Heart right ventricle (tissue), 16 donors: ENCODE results near the gene HOXB6. TPM values are rescaled to one million over a fixed set of nuclear protein-coding genes. Genes with fewer than 3 reads are reported as not detected.

Experiments used
- ATAC-seq, 8 donors: fragments of 200-7000 bp; cut with Tn5 transposase; one replicate each; pipeline ENCODE4 v1.9.1; 2020; ENCODE audit warnings: mild to moderate bottlenecking in 8 of 8, moderate library complexity in 8 of 8, moderate number of reproducible peaks in 1 of 8
- DNase-seq, 2 donors: peaks; one replicate each; pipeline ENCODE4 v3.0.0-alpha.2; 2020
- H3K27ac ChIP-seq, 10 donors: fragments of 200-600 bp; sonication (generic) in 2 of 10; one replicate each; pipeline versions ENCODE4 v1.5.0 to v1.8.0; 2020 to 2022; ENCODE audit warnings: mild to moderate bottlenecking in 3 of 10
- H3K27me3 ChIP-seq, 7 donors: fragments of 200-600 bp; one replicate each; pipeline ENCODE4 v1.8.0; 2021 to 2022; ENCODE audit warnings: mild to moderate bottlenecking in 2 of 7
- H3K36me3 ChIP-seq, 9 donors: fragments of 200-600 bp; sonication (generic) in 1 of 9; one replicate each; pipeline versions ENCODE4 v1.5.0 to v1.8.0; 2020 to 2022; ENCODE audit warnings: mild to moderate bottlenecking in 2 of 9
- H3K4me1 ChIP-seq, 9 donors: fragments of 200-600 bp; sonication (generic) in 1 of 9; one replicate each; pipeline versions ENCODE4 v1.5.0 to v1.8.0; 2020 to 2022; ENCODE audit warnings: mild to moderate bottlenecking in 4 of 9
- H3K4me3 ChIP-seq, 10 donors: fragments of 200-600 bp; sonication (generic) in 2 of 10; one replicate each; pipeline versions ENCODE4 v1.5.0 to v1.8.0; 2020 to 2022; ENCODE audit warnings: mild to moderate bottlenecking in 7 of 10, moderate library complexity in 2 of 10
- H3K9me3 ChIP-seq, 11 donors: fragments of 200-600 bp in 10 of 11; sonication (generic) in 2 of 11; one replicate each; pipeline versions ENCODE4 v1.5.0 to v1.8.0; 2013 to 2022; ENCODE audit warnings: mild to moderate bottlenecking in 2 of 11, control low read depth in 1 of 11, moderate library complexity in 1 of 11
- WGBS, 2 donors: extraction: QIAGEN DNeasy Blood & Tissue Kit; methylation state at CpG; one replicate each; pipeline ENCODE4 v1.1.7; 2013; ENCODE audit warnings: inconsistent platforms in 1 of 2; 5-methylcytosine and 5-hydroxymethylcytosine counted together
- intact Hi-C, 10 donors: fragments of 100-400 bp; cut with DNase I; formaldehyde crosslinking; loops; one replicate each; pipeline versions ENCODE4 v1.11.1 to v1.14.2; 2022
- polyA plus RNA-seq, 2 donors: library from polyadenylated mRNA; stranded (reverse); fragments of 200-250 nt; gene quantifications; one replicate each; pipeline ENCODE4 v1.2.3, GENCODE V29; 2013
- total RNA-seq, 10 donors: library from RNA; stranded (reverse); fragmentation: NEBNext Ultra II Directional in 3 of 10; extraction: Animal tissue kit (Norgen Biotek cat#: 25700) in 3 of 10; gene quantifications; one replicate each; pipeline versions ENCODE4 v1.2.1 to v1.2.4, GENCODE V29; 2021 to 2023
- TF ChIP-seq, protein P1 (sequence below), 9 donors: fragments of 200-600 bp; sonication (generic) in 2 of 9; IDR thresholded peaks; one replicate each; pipeline versions ENCODE4 v1.5.0 to v1.8.0; 2021 to 2022; ENCODE audit warnings: antibody characterized with exemption in 9 of 9, mild to moderate bottlenecking in 5 of 9, moderate library complexity in 1 of 9
- donor health status: Arrhythmogenic right ventricular cardiomyopathy.
- donor health status: ischemic (EF 13 %, LVEDD 7.1; RV severe dilation, severe dysfunction).
- donor health status: healthy with polysubstance abuse.
- donor health status: DM: no; HTN: yes; CAD: no.
- donor health status: DM: no; HTN: no; CAD: no.
- donor health status: ischemic (EF 25% LVEDD 6.9; RV normal size, moderate dysfunction).
- donor health status: ischemic (EF 25% LVEDD 5.7; RV mildly dilated, moderate dysfunction).
- donor health status: healthy.
- donor health status: DM: yes; HTN: yes; CAD: no.
- donor health status: Ischemic cardiomyopathy.
- donor health status: ischemic (EF 35%, LVEDD 5.7; RV mildly dilated, moderate dysfunction).
- donor health status: nonischemic (EF 11% LVEDD 7.7; RV severe dilation, severe dysfunction).
- donor health status: DM: yes; HTN: yes; CAD: no.
- donor health status: PGD.
- donor health status: ischemic (EF 29% LVEDD 5.4; RV normal size, mild dysfunction).
- donor health status: nonischemic (EF 23%, LVEDD 6.1; RV moderate dilation, normal function).

The HOXB6 gene
- total and polyA plus RNA-seq, 12 donors = 0.14 to 1.2 (median 0.41) TPM; not detected in 2

DNA sequence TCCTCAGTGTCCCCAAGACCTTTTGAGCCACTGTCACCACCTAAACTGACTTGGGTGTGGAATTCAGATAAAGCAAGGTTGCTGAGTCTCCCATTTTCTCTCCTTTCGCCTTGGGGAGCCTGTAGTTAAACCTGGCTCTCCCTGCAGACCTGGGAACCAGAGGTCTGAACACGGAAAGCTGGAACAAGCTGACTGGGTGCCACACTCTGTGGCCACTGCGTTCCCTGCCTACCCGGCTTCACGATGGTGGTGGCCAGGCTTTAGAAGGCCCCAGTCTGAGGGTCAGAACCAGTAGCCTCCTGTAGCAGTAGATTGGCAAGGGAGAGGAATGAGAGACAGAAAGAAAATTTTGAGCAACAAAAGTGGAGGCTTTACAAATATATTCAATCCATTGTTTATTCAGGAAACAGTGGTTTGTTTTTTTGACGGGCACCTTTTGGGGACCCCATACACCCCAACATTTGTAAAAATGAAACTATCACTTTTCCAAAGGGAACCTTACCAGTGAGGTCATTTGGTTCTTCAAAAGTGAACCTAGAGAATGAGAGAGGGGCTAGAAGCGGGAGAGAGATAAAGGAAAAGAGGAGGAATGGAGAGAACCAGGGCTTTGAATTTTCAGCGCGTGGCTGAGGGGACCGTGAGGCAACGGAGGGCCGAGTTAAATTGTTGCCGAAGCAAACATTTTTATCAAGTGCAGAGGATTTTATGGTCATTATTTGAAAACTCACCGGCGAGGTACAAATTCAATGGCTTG, 12.1 kb upstream of the HOXB6 start:
- Histone ChIP-seq H3K27ac (no peak overlapping the region), H3K4me3 (no peak overlapping the region), H3K9me3 (no peaks in the 10 kb centered on the region), H3K4me1 (peaks cover 3 to 49% (median 24%) of the 10 kb centered on the region in 9 donors), H3K36me3 (peaks cover 0 to 5% (median 0%) of the 10 kb centered on the region in 9 donors), H3K27me3 (peaks cover 84 to 100% (median 99%) of the 10 kb centered on the region in 7 donors)
- DNase-seq (no peak), ATAC-seq (no peak)
- TF ChIP-seq, protein P1, sequence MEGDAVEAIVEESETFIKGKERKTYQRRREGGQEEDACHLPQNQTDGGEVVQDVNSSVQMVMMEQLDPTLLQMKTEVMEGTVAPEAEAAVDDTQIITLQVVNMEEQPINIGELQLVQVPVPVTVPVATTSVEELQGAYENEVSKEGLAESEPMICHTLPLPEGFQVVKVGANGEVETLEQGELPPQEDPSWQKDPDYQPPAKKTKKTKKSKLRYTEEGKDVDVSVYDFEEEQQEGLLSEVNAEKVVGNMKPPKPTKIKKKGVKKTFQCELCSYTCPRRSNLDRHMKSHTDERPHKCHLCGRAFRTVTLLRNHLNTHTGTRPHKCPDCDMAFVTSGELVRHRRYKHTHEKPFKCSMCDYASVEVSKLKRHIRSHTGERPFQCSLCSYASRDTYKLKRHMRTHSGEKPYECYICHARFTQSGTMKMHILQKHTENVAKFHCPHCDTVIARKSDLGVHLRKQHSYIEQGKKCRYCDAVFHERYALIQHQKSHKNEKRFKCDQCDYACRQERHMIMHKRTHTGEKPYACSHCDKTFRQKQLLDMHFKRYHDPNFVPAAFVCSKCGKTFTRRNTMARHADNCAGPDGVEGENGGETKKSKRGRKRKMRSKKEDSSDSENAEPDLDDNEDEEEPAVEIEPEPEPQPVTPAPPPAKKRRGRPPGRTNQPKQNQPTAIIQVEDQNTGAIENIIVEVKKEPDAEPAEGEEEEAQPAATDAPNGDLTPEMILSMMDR (IDR thresholded peaks at IDR 0.05) = no peak
- 9 to 20% methylated on average over 15 of the region's 15 CpGs for WGBS, 2 donors
- intact Hi-C loops = loop anchor here in 9 of 10 donors (5.0 to 10.0 kb wide), 8 partner anchors 265 to 592 kb away; no protein-coding TSS in a partner anchor

DNA sequence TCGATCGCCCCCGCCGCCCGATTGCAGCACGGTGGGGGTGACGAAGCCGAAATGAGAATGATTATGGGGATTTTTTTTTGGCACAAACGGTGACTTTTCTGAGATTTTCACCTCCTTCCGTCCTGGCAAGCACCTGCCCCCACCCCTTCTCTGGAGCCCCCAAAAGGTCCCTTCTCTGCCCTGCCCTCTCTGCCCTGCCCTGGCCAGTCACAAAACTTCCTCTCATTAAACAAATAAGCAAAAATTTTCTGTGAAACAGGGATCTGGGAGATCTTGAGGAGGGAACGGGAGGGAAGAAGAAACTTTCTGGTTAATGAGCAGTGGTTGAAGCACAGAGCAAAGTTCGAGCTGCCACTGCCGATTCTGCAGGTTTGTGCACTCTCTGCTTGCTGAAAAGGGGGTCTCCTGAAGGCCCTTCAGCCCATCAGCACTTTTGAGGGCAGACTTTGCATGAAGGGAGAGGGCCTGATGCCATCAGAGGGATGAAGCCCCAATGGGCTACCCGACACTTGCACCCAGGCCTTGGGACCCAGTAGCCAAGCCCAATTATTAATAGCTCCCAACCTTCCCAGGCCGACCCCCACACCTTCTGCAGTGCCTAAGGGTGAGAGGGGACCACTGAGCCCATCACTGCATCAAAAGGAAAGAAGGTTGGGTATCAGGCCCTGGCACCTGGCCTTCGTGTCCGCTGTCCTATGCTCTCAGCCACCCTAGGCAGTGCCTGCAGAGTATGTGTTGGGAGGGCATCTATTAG, 11.4 kb upstream of the HOXB6 start:
- peaks cover 84 to 100% (median 99%) of the 10 kb centered on the region in 7 donors for H3K27me3 ChIP-seq
- ATAC-seq (no peak), DNase-seq (no peak)
- H3K4me1 ChIP-seq = peaks cover 3 to 57% (median 27%) of the 10 kb centered on the region in 9 donors
- H3K36me3 ChIP-seq = peaks cover 0 to 5% (median 0%) of the 10 kb centered on the region in 9 donors
- H3K4me3 ChIP-seq = no peak overlapping the region
- intact Hi-C loops = loop anchor here in 9 of 10 donors (5.0 to 10.0 kb wide), 8 partner anchors 264 to 591 kb away; no protein-coding TSS in a partner anchor
- 8 to 16% methylated on average over 17 of the region's 17 CpGs for WGBS, 2 donors
- H3K9me3 ChIP-seq = no peaks in the 10 kb centered on the region
- no peak overlapping the region for H3K27ac ChIP-seq
- TF ChIP-seq, protein P1 (IDR thresholded peaks at IDR 0.05) = no peak

DNA sequence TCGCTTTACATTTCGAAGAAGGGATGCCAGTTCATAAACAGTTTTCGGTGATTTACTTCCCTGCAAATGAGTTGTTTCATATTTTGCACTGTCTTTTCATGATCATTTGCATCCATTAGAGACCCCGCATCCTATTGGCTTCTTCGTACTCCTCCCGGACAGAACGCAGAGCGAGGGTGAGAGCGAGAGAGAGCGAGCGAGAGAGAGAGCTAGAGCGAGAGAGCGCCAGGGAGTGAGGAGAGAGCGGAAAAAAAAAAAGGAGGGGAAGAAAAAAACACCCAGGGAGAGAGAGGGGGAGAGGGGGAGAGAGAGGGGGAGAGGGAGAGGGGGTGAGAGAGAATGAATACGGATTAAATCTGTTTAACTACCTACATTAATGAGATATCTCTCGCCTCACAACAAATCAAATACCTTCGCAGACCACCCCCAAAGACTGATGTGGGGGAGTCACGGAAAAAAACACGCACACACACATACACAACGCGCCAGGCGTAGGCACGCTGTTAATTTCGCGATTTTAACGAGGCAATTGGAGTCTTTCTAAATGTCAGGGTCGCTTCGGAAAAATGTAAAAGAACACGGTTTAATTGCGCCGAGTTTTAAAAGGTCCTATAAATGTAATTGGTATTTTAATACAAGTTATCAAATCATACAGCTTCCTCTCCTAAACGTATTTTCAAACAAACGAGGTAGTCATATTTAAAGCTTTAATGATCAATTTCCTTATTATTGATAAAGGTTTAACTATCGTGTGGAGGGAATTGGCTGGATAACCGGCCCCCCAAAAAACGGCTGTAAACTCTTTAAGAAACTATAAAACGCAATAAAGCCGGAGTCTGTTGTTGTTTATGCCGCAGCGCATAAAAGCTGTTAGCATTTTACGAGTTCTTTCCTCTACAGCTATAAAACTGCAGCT, 10.5 kb upstream of the HOXB6 start, which contains the start of gene HOXB8:
TSS of gene HOXB8 (minus strand) at position 246 of the 916 bp plus-strand sequence. CDS start 588 bp downstream, outside the sequence.
- H3K27me3 ChIP-seq = peaks cover 82 to 100% (median 99%) of the 10 kb centered on the region in 7 donors
- peaks cover 7 to 65% (median 35%) of the 10 kb centered on the region in 9 donors for H3K4me1 ChIP-seq
- intact Hi-C loops = loop anchor here in 9 of 10 donors (5.0 to 10.0 kb wide), 8 partner anchors 263 to 591 kb away; no protein-coding TSS in a partner anchor
- TF ChIP-seq, protein P1 (IDR thresholded peaks at IDR 0.05) = no peak
- ATAC-seq (no peak), DNase-seq (no peak)
- no peaks in the 10 kb centered on the region for H3K9me3 ChIP-seq
- H3K27ac ChIP-seq = peak within 1 kb of the TSS in 1 of 10 donors; percentile 24
- peak within 1 kb of the TSS in 2 of 10 donors; percentile 5 to 17 for H3K4me3 ChIP-seq
- 7 to 11% methylated on average over 40 to 41 of the region's 41 CpGs for WGBS, 2 donors
- H3K36me3 ChIP-seq = peaks cover 0 to 5% (median 0%) of the 10 kb centered on the region in 9 donors
